Parathyroid adenoma (tissue), 2 donors: ENCODE results near the gene KCNN1.

Source experiments
- H2AFZ ChIP-seq: fragments of 300-600 bp; sonication (generic); one replicate; pipeline ENCODE4 v1.7.0; 2017; ENCODE audit warnings: antibody characterized with exemption, mild to moderate bottlenecking
- H3K27ac ChIP-seq: fragments of 300-600 bp; sonication (generic); one replicate; pipeline ENCODE4 v1.7.0; 2017
- H3K27me3 ChIP-seq: fragments of 300-600 bp; sonication (generic); one replicate; pipeline ENCODE4 v1.7.0; 2017; ENCODE audit warnings: low read length; ENCODE audit not compliant: control insufficient read depth, insufficient read depth
- H3K36me3 ChIP-seq: fragments of 300-600 bp; sonication (generic); one replicate; pipeline ENCODE4 v1.7.0; 2017; ENCODE audit warnings: low read length; ENCODE audit not compliant: control insufficient read depth, insufficient read depth
- H3K4me1 ChIP-seq: fragments of 300-600 bp; sonication (generic); one replicate; pipeline ENCODE4 v1.7.0; 2017; ENCODE audit warnings: control low read depth
- H3K4me2 ChIP-seq: fragments of 300-600 bp; sonication (generic); one replicate; pipeline ENCODE4 v1.7.0; 2017; ENCODE audit warnings: low read length
- H3K4me3 ChIP-seq: fragments of 300-600 bp; sonication (generic); one replicate; pipeline ENCODE4 v1.7.0; 2017; ENCODE audit warnings: low read depth, low read length
- H3K79me2 ChIP-seq: fragments of 300-600 bp; sonication (generic); one replicate; pipeline ENCODE4 v1.7.0; 2017; ENCODE audit warnings: control low read depth
- H3K9ac ChIP-seq: fragments of 300-600 bp; sonication (generic); one replicate; pipeline ENCODE4 v1.7.0; 2017; ENCODE audit warnings: mild to moderate bottlenecking
- H3K9me3 ChIP-seq: fragments of 300-600 bp; sonication (generic); one replicate; pipeline ENCODE4 v1.7.0; 2017; ENCODE audit warnings: low read length; ENCODE audit not compliant: control insufficient read depth
- TF ChIP-seq, protein P1 (sequence below): fragments of 300-600 bp; sonication (generic); IDR thresholded peaks from one replicate; pipeline ENCODE4 v1.7.0; 2017; ENCODE audit warnings: antibody characterized with exemption, mild to moderate bottlenecking
- donor health status: primary hyperparathyroidism.

The KCNN1 gene

DNA sequence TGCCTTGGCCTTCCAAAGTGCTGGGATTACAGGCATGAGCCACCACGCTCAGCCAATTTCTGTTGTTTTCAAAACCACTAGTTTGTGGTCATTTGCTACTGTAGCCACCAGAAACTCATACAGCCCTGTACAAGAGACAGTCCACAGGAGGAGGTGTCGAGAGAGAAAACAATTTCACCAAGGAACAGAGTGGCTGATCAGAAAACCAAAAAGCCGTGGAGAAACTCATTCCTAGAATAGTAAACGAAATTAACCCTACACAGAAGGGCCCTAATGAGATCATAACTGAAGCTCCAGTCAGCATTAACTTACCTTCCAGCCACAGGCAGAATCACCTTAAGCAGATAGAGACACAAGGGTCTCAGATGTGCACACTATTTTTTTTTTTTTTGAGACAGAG is 37.9 kb upstream of the KCNN1 start:
- TF ChIP-seq, protein P1, sequence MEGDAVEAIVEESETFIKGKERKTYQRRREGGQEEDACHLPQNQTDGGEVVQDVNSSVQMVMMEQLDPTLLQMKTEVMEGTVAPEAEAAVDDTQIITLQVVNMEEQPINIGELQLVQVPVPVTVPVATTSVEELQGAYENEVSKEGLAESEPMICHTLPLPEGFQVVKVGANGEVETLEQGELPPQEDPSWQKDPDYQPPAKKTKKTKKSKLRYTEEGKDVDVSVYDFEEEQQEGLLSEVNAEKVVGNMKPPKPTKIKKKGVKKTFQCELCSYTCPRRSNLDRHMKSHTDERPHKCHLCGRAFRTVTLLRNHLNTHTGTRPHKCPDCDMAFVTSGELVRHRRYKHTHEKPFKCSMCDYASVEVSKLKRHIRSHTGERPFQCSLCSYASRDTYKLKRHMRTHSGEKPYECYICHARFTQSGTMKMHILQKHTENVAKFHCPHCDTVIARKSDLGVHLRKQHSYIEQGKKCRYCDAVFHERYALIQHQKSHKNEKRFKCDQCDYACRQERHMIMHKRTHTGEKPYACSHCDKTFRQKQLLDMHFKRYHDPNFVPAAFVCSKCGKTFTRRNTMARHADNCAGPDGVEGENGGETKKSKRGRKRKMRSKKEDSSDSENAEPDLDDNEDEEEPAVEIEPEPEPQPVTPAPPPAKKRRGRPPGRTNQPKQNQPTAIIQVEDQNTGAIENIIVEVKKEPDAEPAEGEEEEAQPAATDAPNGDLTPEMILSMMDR: no peak
- Histone ChIP-seq H2AFZ (no peak overlapping the region), H3K9me3 (no peaks in the 10 kb centered on the region), H3K9ac (no peak overlapping the region), H3K4me1 (peaks cover 5% of the 10 kb centered on the region), H3K4me3 (no peak overlapping the region), H3K4me2 (no peak overlapping the region), H3K79me2 (peaks cover 6% of the 10 kb centered on the region), H3K36me3 (no peaks in the 10 kb centered on the region), H3K27me3 (no peaks in the 10 kb centered on the region), H3K27ac (no peak overlapping the region)

DNA sequence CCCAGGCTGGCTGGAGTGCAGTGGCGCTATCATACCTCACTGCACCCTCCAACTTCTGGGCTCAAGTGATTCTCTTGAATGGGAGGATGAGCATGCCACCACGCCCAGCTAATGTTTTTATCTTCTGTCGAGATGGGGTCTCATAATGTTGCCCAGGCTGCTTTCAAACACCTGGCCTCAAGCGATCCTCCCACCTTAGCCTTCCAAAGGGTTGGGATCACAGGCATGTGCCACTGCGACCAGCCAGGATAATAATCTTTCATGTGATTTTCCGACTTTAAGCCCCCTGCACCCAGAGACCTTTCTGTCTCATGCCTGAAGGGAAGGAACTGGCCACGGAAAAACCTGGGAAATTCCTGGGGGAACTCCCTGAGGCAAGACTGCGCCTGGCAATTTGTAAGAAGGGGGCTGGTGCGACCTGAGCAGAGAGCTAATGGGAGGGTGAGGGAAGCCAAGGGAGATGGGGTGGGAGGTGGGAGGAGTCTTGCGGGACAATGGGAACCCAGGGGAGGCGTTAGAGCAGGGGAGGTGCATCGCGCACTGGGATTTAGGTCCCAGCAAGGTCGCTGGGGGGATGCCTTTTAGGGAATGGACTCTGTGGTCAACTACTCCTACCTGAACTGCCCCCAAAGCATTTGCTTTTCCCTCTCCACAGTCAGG is 35.2 kb upstream of the KCNN1 start:
- H2AFZ ChIP-seq: peak overlapping the region; percentile 91
- no peaks in the 10 kb centered on the region for H3K9me3 ChIP-seq
- H3K4me2 ChIP-seq: peak overlapping the region; percentile 76
- no peak overlapping the region for H3K9ac ChIP-seq
- H3K4me3 ChIP-seq: peak overlapping the region; percentile 87
- H3K79me2 ChIP-seq: peaks cover 6% of the 10 kb centered on the region
- TF ChIP-seq, protein P1: no peak
- peaks cover 5% of the 10 kb centered on the region for H3K4me1 ChIP-seq
- no peaks in the 10 kb centered on the region for H3K36me3 ChIP-seq
- H3K27ac ChIP-seq: no peak overlapping the region
- no peaks in the 10 kb centered on the region for H3K27me3 ChIP-seq

DNA sequence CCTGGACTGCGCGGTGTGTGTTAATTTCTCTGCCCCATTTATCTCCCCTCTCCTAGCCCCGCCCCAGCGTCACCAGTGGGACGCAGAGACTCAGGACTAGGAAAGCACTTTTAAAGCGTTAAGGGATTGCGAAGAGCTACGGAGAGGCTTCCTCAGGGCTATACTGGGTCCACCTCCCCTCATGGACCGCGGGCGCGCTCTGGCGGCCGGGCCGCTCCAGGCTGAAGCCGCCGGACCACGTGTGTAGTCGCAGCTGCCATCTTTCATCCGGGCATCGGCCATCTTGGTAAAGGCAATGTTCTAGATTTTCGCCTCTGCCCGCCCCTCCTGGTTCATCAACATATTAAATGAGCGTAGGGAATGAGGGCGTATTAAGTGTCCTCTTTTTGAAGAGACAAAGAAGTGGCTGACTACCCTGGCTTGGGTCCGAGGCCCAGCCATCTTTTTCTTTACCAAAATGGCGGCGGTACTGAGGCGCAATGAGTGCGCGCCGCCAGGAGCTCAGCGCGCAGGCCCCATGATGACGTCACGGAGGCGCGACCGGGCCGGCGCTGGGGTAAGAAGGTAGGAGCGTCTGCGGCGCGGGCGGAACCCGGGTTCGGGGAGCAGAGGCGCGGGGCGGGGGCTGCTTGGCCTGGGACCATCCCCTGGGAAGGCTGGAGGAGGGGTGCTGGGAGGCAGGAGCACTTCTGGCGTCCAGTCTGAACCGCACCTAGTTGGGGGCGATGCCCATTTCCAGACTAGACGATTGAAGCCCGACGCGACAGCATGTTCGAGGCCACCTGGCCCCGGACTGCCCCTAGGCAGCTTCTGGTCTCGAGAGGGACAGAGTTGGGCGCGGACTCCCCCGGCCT is 34.2 kb upstream of the KCNN1 start, which contains the start of gene CCDC124:
Gene CCDC124, plus strand, starts transcription at position 531 of the 854 bp plus-strand sequence. CDS start 3,406 bp downstream, outside the sequence.
- TF ChIP-seq, protein P1: peak; percentile 96
- peaks cover 6% of the 10 kb centered on the region for H3K79me2 ChIP-seq
- H3K4me1 ChIP-seq: peaks cover 5% of the 10 kb centered on the region
- H3K4me3 ChIP-seq: peak within 1 kb of the TSS; percentile 87
- peak within 1 kb of the TSS; percentile 78 for H3K9ac ChIP-seq
- H3K9me3 ChIP-seq: no peaks in the 10 kb centered on the region
- peak within 1 kb of the TSS; percentile 91 for H2AFZ ChIP-seq
- H3K27ac ChIP-seq: peak within 1 kb of the TSS; percentile 94
- no peaks in the 10 kb centered on the region for H3K36me3 ChIP-seq
- H3K4me2 ChIP-seq: peak within 1 kb of the TSS; percentile 76
- no peaks in the 10 kb centered on the region for H3K27me3 ChIP-seq

DNA sequence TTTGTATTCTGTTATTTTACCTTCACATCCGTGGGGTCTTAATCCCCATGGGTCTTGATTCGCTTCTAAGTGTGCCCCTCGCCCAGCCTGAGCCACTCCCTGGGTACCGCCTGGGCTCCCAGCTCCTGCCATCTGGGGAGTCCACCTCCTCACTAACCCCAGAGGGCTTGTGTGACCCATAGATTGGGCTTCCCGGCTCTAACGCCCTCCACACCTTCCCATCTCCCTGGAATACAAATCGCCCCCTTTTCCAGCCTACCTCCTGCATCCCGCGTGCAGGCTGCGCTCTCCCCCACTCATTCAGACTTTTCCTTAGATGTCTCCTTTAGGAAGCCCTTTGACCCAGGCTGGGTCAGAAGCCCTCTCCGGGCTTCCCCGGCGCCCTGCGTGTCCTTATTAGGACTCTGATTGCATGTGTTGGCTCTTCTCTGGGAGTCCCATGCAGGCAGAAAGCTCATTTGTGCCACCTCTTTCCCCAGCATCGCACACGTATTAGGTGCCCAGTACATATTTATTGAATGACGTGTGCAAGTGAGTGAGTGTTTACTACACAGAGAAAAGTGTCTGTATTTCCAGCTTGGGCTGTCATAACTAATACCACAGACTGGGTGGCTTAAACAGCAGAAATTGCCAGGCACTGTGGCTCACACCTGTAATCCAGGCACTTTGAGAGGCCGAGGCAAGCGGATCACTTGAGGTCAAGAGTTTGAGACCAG is 33.3 kb upstream of the KCNN1 start:
- no peaks in the 10 kb centered on the region for H3K9me3 ChIP-seq
- TF ChIP-seq, protein P1: no peak
- H3K36me3 ChIP-seq: no peaks in the 10 kb centered on the region
- peak overlapping the region; percentile 91 for H2AFZ ChIP-seq
- peak overlapping the region; percentile 87 for H3K4me3 ChIP-seq
- H3K9ac ChIP-seq: peak overlapping the region; percentile 78
- peaks cover 5% of the 10 kb centered on the region for H3K4me1 ChIP-seq
- peaks cover 6% of the 10 kb centered on the region for H3K79me2 ChIP-seq
- peak overlapping the region; percentile 76 for H3K4me2 ChIP-seq
- H3K27ac ChIP-seq: no peak overlapping the region
- H3K27me3 ChIP-seq: no peaks in the 10 kb centered on the region
